ENCODE results near the gene CACNA1C.

DNA sequence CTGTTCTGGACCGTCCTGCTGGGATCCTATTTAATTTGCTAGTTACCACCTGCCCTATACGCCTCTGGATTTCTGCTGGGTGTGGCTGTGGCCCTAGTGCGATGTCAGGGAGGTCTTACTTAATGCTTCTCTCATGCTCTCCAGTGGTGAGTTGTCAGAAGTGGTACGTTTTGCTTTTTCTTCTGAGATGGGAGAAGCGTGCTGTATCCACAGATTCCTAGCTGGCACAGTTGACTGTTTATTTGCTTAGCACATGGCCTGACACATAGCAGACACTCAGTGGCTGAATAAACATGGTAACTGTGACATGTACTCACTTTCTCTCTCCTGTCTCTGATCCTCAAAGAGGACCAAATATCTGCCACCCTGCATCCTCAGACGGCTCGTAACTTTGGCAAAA is 107.3 kb downstream of the CACNA1C start:
- TF ChIP-seq, protein P1, sequence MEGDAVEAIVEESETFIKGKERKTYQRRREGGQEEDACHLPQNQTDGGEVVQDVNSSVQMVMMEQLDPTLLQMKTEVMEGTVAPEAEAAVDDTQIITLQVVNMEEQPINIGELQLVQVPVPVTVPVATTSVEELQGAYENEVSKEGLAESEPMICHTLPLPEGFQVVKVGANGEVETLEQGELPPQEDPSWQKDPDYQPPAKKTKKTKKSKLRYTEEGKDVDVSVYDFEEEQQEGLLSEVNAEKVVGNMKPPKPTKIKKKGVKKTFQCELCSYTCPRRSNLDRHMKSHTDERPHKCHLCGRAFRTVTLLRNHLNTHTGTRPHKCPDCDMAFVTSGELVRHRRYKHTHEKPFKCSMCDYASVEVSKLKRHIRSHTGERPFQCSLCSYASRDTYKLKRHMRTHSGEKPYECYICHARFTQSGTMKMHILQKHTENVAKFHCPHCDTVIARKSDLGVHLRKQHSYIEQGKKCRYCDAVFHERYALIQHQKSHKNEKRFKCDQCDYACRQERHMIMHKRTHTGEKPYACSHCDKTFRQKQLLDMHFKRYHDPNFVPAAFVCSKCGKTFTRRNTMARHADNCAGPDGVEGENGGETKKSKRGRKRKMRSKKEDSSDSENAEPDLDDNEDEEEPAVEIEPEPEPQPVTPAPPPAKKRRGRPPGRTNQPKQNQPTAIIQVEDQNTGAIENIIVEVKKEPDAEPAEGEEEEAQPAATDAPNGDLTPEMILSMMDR (IDR thresholded peaks at IDR 0.05), result no peak
- no peak for TF ChIP-seq POLR2AphosphoS5 (IDR thresholded peaks at IDR 0.05)
